Coronary artery (tissue), 2 donors: ENCODE data around the gene LAMA3.

Experiments
- DNase-seq: peaks from one replicate; pipeline ENCODE4 v3.0.0-alpha.2; 2017; ENCODE audit warnings: low spot score
- H3K27ac ChIP-seq, 2 donors: fragments of 200-600 bp; sonication (generic); one replicate each; pipeline ENCODE4 v1.5.1; 2016 to 2019
- H3K4me3 ChIP-seq: fragments of 200-600 bp; sonication (generic); 2 replicates; pipeline ENCODE4 v1.5.1; 2016; ENCODE audit warnings: mild to moderate bottlenecking, moderate library complexity
- CTCF ChIP-seq: fragments of 200-600 bp; sonication (generic); IDR thresholded peaks from one replicate; pipeline ENCODE4 v1.5.1; 2019; ENCODE audit warnings: antibody characterized with exemption

LAMA3 gene

GRCh38 chr18:23661735-23662308 lies 27.4 kb upstream of the LAMA3 start:
- no peak for DNase-seq
- Histone ChIP-seq H3K27ac (no peak overlapping the region), H3K4me3 (peak overlapping the region; percentile 75)
- no peak for TF ChIP-seq CTCF

GRCh38 chr18:23662309-23663263 lies 26.7 kb upstream of the LAMA3 start, which contains the start of gene ANKRD29:
ANKRD29 (minus strand) TSS chr18:23662911; CDS start chr18:23662730, 181 bp downstream.
- Histone ChIP-seq H3K27ac (peak within 1 kb of the TSS in 1 of 2 donors; percentile 70), H3K4me3 (peak within 1 kb of the TSS; percentile 75)
- no peak for DNase-seq
- no peak for TF ChIP-seq CTCF

- Histone ChIP-seq H3K4me3 (no peak overlapping the region), H3K27ac (no peak overlapping the region)
- no peak for DNase-seq
- no peak for TF ChIP-seq CTCF
These were observed 24.6 kb upstream of the LAMA3 start for GRCh38 chr18:23664674-23665073.

- no peak for TF ChIP-seq CTCF
- no peak overlapping the region for H3K4me3 ChIP-seq
- DNase-seq, result no peak
- no peak overlapping the region for H3K27ac ChIP-seq
These were observed 22.1 kb upstream of the LAMA3 start for GRCh38 chr18:23667114-23667513.

- Histone ChIP-seq H3K27ac (no peak overlapping the region), H3K4me3 (no peak overlapping the region)
- TF ChIP-seq CTCF, result no peak
- DNase-seq, result no peak
These were observed 20.5 kb upstream of the LAMA3 start for GRCh38 chr18:23668731-23669130.

GRCh38 chr18:23669202-23669766 lies 20.0 kb upstream of the LAMA3 start:
- Histone ChIP-seq H3K4me3 (no peak overlapping the region), H3K27ac (no peak overlapping the region)
- no peak for TF ChIP-seq CTCF
- no peak for DNase-seq
